Small intestine (tissue), 7 donors: ENCODE results near the gene ZBTB33. TPM values are rescaled to one million over a fixed set of nuclear protein-coding genes. Genes with fewer than 3 reads are reported as not detected.

Experiments
- DNase-seq, 2 donors: peaks; one replicate each; pipeline versions ENCODE4 v3.0.0 to v3.0.0-alpha.2; 2013
- FAIRE-seq: peaks from 2 replicates; lab custom pipeline; 2012; peaks lifted over from hg19 to GRCh38; lab: Jason Lieb, UNC
- H3K27ac ChIP-seq, 3 donors: one replicate each; pipeline ENCODE4 v1.5.1; 2013; ENCODE audit warnings: low read length in 2 of 3, mild to moderate bottlenecking in 2 of 3, control low read depth in 1 of 3, inconsistent platforms in 1 of 3, low read depth in 1 of 3, moderate library complexity in 1 of 3
- H3K27me3 ChIP-seq, 3 donors: one replicate each; pipeline ENCODE4 v1.6.1; 2013; ENCODE audit warnings: low read length in 3 of 3, inconsistent platforms in 1 of 3; ENCODE audit not compliant: control insufficient read depth in 3 of 3, insufficient read depth in 3 of 3
- H3K36me3 ChIP-seq, 3 donors: one replicate each; pipeline ENCODE4 v1.6.1; 2013; ENCODE audit warnings: low read length in 3 of 3, inconsistent platforms in 1 of 3, low read depth in 1 of 3, mild to moderate bottlenecking in 1 of 3, moderate library complexity in 1 of 3; ENCODE audit not compliant: control insufficient read depth in 3 of 3, insufficient read depth in 2 of 3
- H3K4me1 ChIP-seq, 3 donors: one replicate each; pipeline ENCODE4 v1.6.1; 2013; ENCODE audit warnings: low read length in 2 of 3, inconsistent platforms in 1 of 3, low read depth in 1 of 3, mild to moderate bottlenecking in 1 of 3, moderate library complexity in 1 of 3; ENCODE audit not compliant: control insufficient read depth in 3 of 3, insufficient read depth in 2 of 3
- H3K4me3 ChIP-seq, 3 donors: one replicate each; pipeline ENCODE4 v1.5.1; 2013; ENCODE audit warnings: low read length in 3 of 3, control low read depth in 1 of 3, inconsistent platforms in 1 of 3, low read depth in 1 of 3, mild to moderate bottlenecking in 1 of 3, moderate library complexity in 1 of 3
- H3K9me3 ChIP-seq, 2 donors: one replicate each; pipeline ENCODE4 v1.6.1; 2013; ENCODE audit warnings: low read depth in 1 of 2, low read length in 1 of 2; ENCODE audit not compliant: control insufficient read depth in 2 of 2, insufficient read depth in 1 of 2
- WGBS, 3 donors: extraction: QIAGEN DNeasy Blood & Tissue Kit; methylation state at CpG; one replicate each; pipeline ENCODE4 v1.1.7; 2013; 5-methylcytosine and 5-hydroxymethylcytosine counted together
- polyA plus RNA-seq, 4 donors: library from polyadenylated mRNA; stranded (reverse) in 3 of 4; unstranded in 1 of 4; fragments of 200-250 nt in 3 of 4; fragments of 120-200 nt in 1 of 4; gene quantifications; one replicate each; pipeline versions ENCODE4 v1.2.1 to v1.2.3, GENCODE V29; 2013
- donor health status: healthy with polysubstance abuse.
- donor health status: control.
- donor health status: control.
- donor health status: Bipolar disorder and iron deficiency.
- donor health status: healthy.

The ZBTB33 gene
- polyA plus RNA-seq, 4 donors: 3.8 to 11.9 (median 5.0) TPM

DNA sequence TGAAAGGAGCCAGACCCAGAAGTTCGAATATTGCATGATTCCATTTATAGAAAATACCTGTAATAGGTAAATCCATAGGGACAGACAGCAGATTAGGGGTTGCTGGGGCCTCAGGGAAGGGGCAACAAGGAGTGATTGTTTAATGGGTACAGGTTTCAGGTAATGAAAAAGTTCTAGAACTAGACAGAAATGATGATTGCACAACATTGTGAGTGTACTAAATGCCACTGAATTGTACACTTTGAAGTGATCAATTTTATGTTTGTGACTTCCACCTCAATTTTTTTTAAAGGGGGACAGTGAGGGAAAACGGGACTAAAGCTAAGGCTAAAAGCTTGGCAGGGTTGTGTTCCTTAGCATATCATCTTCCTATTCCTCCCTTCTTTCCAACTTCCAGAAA, 23.5 kb downstream of the ZBTB33 start:
- Histone ChIP-seq H3K4me1 (no peaks in the 10 kb centered on the region), H3K27me3 (no peaks in the 10 kb centered on the region), H3K9me3 (no peaks in the 10 kb centered on the region), H3K27ac (no peak overlapping the region), H3K4me3 (no peak overlapping the region), H3K36me3 (no peaks in the 10 kb centered on the region)
- DNase-seq: no peak
- WGBS, 3 donors: 47 to 69% (median 60%) methylated on average over 2 of the region's 2 CpGs
- FAIRE-seq: no peak

DNA sequence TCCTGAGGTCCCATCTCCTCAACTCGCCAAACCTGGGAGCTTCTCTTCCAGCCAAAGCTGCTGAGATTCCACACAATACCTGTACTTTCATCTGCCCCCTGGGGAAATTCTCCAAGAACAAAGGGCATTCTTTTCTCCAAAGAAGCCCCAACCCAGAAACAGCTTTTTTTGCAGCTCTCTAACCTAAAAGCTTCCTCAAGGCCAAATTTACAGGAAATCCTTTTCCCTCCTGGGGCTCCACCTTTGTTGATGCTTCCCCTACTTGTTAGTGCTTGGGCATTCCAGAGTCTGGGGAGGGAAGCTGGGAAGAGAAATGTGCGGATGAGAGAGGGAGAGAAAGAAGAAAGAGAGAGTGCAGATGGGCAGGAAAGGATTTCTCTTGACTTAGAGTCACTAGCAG, 24.3 kb downstream of the ZBTB33 start:
- WGBS, 3 donors: 40 to 77% (median 62%) methylated on average over 2 of the region's 2 CpGs
- no peaks in the 10 kb centered on the region for H3K4me1 ChIP-seq
- no peaks in the 10 kb centered on the region for H3K27me3 ChIP-seq
- no peak for DNase-seq
- no peaks in the 10 kb centered on the region for H3K36me3 ChIP-seq
- no peak overlapping the region for H3K27ac ChIP-seq
- H3K4me3 ChIP-seq: no peak overlapping the region
- FAIRE-seq: no peak
- no peaks in the 10 kb centered on the region for H3K9me3 ChIP-seq

DNA sequence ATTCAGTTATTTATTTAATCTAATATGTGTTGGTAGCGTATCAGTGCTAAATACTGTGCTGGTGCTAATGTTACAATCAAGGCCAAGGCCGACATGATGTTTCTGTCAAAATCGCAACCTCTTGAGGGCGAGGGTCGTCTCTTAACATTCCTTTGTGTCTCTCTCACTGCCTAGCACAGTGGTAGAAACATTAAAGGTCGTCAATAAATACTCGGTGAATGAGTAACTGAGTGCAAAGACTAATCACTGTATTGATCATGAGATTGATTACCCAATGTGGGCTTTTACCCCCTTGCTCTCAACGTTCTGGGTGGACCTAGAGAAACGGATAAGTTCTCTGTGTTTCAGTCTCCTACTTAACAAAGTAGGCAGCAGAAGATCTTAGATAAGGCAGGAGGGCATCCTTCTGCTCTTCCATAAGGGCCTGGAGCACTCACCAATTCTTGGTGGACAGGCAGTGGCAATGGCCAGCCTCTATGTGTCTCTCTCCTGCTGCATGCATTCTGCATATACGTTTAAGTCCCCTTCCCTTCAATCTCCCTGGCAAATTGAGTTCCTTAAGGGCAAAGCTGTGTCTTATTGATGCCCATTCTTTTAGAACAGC, 30.5 kb downstream of the ZBTB33 start:
- no peak overlapping the region for H3K4me3 ChIP-seq
- H3K36me3 ChIP-seq: no peaks in the 10 kb centered on the region
- WGBS, 3 donors: 57 to 79% (median 63%) methylated on average over 10 of the region's 10 CpGs
- H3K27ac ChIP-seq: no peak overlapping the region
- H3K27me3 ChIP-seq: no peaks in the 10 kb centered on the region
- no peak for DNase-seq
- H3K4me1 ChIP-seq: no peaks in the 10 kb centered on the region
- FAIRE-seq: no peak
- no peaks in the 10 kb centered on the region for H3K9me3 ChIP-seq

DNA sequence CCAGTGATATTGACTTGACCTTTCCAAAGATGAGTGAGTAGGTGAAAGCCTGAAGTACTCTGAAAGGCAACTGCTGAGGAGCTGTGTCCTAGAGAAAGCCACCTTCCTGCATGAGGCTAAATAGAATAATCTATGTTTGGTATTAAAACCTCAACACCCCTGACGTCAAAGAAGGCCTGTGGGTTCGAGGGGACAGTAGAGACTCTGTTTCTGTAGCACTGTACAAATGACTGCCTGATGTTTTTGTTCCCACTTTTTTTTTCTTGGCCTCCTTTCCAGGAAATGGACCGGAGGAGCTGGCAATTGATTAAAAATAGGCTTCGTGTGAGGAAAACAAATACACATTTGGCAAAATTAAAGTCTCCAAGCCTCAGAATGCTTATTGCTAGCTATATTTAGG, 31.1 kb downstream of the ZBTB33 start:
- Histone ChIP-seq H3K27ac (no peak overlapping the region), H3K4me3 (no peak overlapping the region), H3K36me3 (no peaks in the 10 kb centered on the region), H3K9me3 (no peaks in the 10 kb centered on the region), H3K27me3 (no peaks in the 10 kb centered on the region), H3K4me1 (no peaks in the 10 kb centered on the region)
- DNase-seq (no peak), FAIRE-seq (no peak)
- WGBS, 3 donors: 48 to 75% (median 66%) methylated on average over 4 of the region's 4 CpGs

DNA sequence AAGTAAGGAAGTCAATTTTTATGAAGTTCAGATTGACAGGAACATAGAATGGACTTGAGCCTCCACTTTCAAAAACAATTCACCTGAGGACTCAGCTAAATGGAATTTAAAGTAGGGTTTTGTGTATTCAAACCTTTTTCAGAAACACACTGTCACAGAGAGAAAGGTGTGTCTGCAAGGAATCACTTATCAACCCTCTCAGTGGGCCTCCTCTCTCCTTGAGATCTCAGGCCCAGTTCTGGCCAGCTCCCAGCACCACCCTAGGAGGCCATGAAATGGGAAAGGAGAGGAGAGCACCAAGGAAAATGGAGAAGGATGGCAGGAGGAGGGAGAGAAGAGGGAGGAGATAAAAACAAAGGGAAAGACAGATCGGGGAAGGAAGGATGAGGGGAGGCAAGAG, 32.1 kb downstream of the ZBTB33 start:
- no peak for FAIRE-seq
- Histone ChIP-seq H3K27me3 (no peaks in the 10 kb centered on the region), H3K27ac (no peak overlapping the region), H3K4me1 (no peaks in the 10 kb centered on the region), H3K36me3 (no peaks in the 10 kb centered on the region), H3K4me3 (no peak overlapping the region), H3K9me3 (no peaks in the 10 kb centered on the region)
- WGBS, 3 donors: 60 to 78% (median 71%) methylated on average over 1 of the region's 1 CpG
- no peak for DNase-seq

DNA sequence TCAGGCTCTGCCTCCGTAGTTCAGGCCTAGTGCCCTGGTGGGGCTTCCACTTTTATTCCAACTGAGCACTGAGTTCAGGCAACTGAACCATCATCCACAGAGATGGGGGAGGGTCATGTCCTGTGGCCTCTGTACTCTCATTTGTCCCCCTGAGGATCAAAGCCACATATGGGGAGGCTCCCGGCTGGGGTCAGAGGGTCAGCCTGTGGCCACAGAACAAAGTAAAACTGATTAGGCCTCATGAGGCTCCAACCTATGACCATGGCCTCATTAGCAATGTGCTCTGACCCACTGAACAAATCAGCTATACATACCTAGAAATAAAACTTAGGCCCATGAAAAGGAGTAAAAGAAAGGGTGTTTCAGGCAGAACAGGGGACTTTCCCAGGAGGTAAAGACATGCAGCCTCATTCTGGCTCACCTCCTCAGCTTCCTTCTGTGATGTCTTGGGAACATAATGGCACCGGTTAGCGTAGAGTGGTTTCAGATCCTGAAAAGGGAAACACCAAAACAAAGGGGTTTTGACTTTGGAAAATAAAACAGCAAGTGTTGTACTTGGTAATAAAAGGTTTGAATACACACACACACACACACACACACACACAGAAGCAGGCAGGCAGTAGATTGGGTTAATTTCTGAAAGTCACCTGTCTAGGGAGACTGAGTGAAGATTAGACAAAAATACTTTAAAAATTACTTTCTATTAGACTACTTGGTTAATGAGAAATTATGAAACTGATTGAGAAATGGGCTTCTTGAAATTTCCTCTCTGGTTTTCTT, 36.3 kb downstream of the ZBTB33 start:
- DNase-seq (no peak), FAIRE-seq (no peak)
- H3K9me3 ChIP-seq: no peaks in the 10 kb centered on the region
- no peaks in the 10 kb centered on the region for H3K36me3 ChIP-seq
- H3K27ac ChIP-seq: no peak overlapping the region
- 77 to 89% (median 84%) methylated on average over 4 of the region's 4 CpGs for WGBS, 3 donors
- no peak overlapping the region for H3K4me3 ChIP-seq
- H3K27me3 ChIP-seq: no peaks in the 10 kb centered on the region
- no peaks in the 10 kb centered on the region for H3K4me1 ChIP-seq

DNA sequence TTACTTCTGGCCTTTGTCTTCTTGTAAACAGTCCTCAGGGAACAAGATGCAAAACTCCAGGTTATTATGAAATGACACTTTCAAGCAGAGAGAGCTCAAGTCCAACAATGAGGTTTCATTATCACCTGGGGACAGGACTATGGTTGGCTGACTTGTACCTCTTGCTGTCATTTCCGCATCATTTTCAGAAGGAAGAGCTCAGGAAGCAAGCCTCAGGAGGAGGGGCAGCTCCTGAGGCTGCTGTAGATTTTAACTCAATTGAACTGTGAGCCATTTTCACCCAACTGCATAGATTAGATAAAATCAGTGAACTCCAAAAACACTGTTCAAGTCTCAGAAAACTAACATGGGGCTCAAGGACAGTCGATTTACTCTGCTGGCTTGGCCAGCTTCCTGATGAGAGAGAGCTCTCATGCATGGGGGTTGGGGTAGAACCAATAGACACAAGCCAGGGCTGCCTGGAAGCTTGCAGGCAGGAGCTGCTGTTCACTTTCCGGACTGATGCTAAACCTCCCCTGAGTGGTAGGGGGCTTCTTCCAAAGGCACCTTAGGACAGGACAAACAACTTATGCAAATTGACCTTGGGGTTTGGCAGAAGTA, 37.0 kb downstream of the ZBTB33 start:
- no peak overlapping the region for H3K4me3 ChIP-seq
- 44 to 60% (median 58%) methylated on average over 3 of the region's 3 CpGs for WGBS, 3 donors
- DNase-seq (no peak), FAIRE-seq (no peak)
- no peak overlapping the region for H3K27ac ChIP-seq
- H3K27me3 ChIP-seq: no peaks in the 10 kb centered on the region
- no peaks in the 10 kb centered on the region for H3K36me3 ChIP-seq
- no peaks in the 10 kb centered on the region for H3K9me3 ChIP-seq
- H3K4me1 ChIP-seq: no peaks in the 10 kb centered on the region

DNA sequence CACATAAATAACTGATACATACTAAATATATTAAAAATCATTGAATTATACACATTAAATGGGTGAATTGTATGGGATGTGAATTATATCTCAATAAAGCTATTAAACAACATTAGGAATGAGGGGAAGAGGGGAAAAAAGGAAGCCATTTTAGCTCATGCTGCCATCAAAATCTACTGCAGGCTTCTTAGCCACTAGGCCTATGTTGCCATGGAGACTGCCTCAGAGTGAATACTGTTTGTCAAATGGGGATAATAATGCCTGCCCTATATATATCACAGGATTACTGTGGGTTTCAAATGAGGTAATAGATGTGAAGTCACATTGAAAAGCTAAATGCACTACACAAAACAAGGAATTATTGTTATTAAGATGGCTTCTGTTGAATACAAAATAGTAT, 39.5 kb downstream of the ZBTB33 start:
- no peak for FAIRE-seq

More for the DNA sequence above, 39.5 kb downstream of the ZBTB33 start:
- Histone ChIP-seq H3K9me3 (no peaks in the 10 kb centered on the region), H3K4me1 (no peaks in the 10 kb centered on the region), H3K4me3 (no peak overlapping the region), H3K27ac (no peak overlapping the region), H3K27me3 (no peaks in the 10 kb centered on the region), H3K36me3 (no peaks in the 10 kb centered on the region)
- no peak for DNase-seq
